Osteocyte (in vitro differentiated cells): ENCODE results near the gene ZDHHC14. TPM values are rescaled to one million over a fixed set of nuclear protein-coding genes. Genes with fewer than 3 reads are reported as not detected.
"Not testable (repeated sequence)": the region's sequence is repeated elsewhere in the genome, so short reads cannot be mapped to it uniquely, and the experiment has no call there.

Experiments used
- DNase-seq: peaks from one replicate; pipeline ENCODE4 v3.0.0; 2021; ENCODE audit warnings: mixed read lengths; ENCODE audit not compliant: unreplicated experiment; ENCODE audit errors: extremely low spot score
- H3K27ac Mint-ChIP-seq: one replicate; pipeline ENCODE4 v1.8.0; 2021; ENCODE audit warnings: mild to moderate bottlenecking, mixed read lengths; ENCODE audit not compliant: unreplicated experiment
- H3K27me3 Mint-ChIP-seq: one replicate; pipeline ENCODE4 v1.8.0; 2021; ENCODE audit warnings: mixed read lengths; ENCODE audit not compliant: unreplicated experiment
- H3K36me3 Mint-ChIP-seq: one replicate; pipeline ENCODE4 v1.8.0; 2021; ENCODE audit warnings: mixed read lengths; ENCODE audit not compliant: unreplicated experiment
- H3K4me1 Mint-ChIP-seq: one replicate; pipeline ENCODE4 v1.8.0; 2021; ENCODE audit warnings: mixed read lengths; ENCODE audit not compliant: unreplicated experiment
- H3K4me3 Mint-ChIP-seq: one replicate; pipeline ENCODE4 v1.8.0; 2021; ENCODE audit warnings: mild to moderate bottlenecking, moderate library complexity, mixed read lengths; ENCODE audit not compliant: unreplicated experiment
- H3K9me3 Mint-ChIP-seq: one replicate; pipeline ENCODE4 v1.8.0; 2021; ENCODE audit warnings: mixed read lengths; ENCODE audit not compliant: unreplicated experiment
- CTCF ChIP-seq: fragments of 200-600 bp; sonication (generic); IDR thresholded peaks from 2 replicates; pipeline ENCODE4 v1.5.0; 2021; ENCODE audit warnings: antibody characterized with exemption, mild to moderate bottlenecking, moderate library complexity
- total RNA-seq: library from RNA; stranded (reverse); gene quantifications from 2 replicates; pipeline ENCODE4 v1.2.1, GENCODE V29; 2021

ZDHHC14 gene
- total RNA-seq, 1 donor from 2014 or later = 9.1 TPM

- no peaks in the 10 kb centered on the region for H3K9me3 Mint-ChIP-seq
- TF ChIP-seq CTCF = no peak
- no peak overlapping the region for H3K27ac Mint-ChIP-seq
- no peaks in the 10 kb centered on the region for H3K4me1 Mint-ChIP-seq
- H3K36me3 Mint-ChIP-seq = peaks cover 4% of the 10 kb centered on the region
- no peak for DNase-seq
- no peak overlapping the region for H3K4me3 Mint-ChIP-seq
- peaks cover 27% of the 10 kb centered on the region for H3K27me3 Mint-ChIP-seq
Observed at GRCh38 chr6:157693867-157694266, 312.9 kb downstream of the ZDHHC14 start.

GRCh38 chr6:157695301-157696040 is 314.5 kb downstream of the ZDHHC14 start:
- Mint-ChIP-seq H3K4me3 (no peak overlapping the region), H3K27ac (no peak overlapping the region), H3K36me3 (peaks cover 4% of the 10 kb centered on the region), H3K4me1 (no peaks in the 10 kb centered on the region), H3K9me3 (no peaks in the 10 kb centered on the region), H3K27me3 (peaks cover 32% of the 10 kb centered on the region)
- no peak for DNase-seq
- no peak for TF ChIP-seq CTCF

- DNase-seq = no peak
- Mint-ChIP-seq H3K27ac (no peak overlapping the region), H3K4me1 (no peaks in the 10 kb centered on the region), H3K4me3 (no peak overlapping the region), H3K27me3 (peaks cover 23% of the 10 kb centered on the region), H3K9me3 (no peaks in the 10 kb centered on the region), H3K36me3 (peaks cover 4% of the 10 kb centered on the region)
- no peak for TF ChIP-seq CTCF
Observed at GRCh38 chr6:157699777-157700636, 319.0 kb downstream of the ZDHHC14 start.

DNA sequence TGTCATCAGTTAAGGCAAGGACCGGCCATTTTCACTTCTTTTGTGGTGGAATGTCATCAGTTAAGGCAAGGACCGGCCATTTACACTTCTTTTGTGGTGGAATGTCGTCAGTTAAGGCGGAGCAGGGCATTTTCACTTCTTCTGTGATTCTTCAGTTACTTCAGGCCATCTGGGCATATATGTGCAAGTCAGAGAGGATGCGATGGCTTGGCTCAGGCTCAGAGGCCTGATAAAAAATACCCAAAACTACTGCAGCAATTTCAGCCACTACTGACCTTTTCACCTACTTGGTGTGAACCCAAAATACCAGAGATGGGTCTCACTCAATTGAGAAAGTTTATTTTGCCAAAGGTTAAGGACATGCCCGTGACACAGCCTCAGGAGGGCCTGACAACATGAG is 325.4 kb downstream of the ZDHHC14 start:
- H3K36me3 Mint-ChIP-seq, H3K27ac Mint-ChIP-seq, H3K4me1 Mint-ChIP-seq, DNase-seq, H3K4me3 Mint-ChIP-seq, H3K9me3 Mint-ChIP-seq, H3K27me3 Mint-ChIP-seq: not testable (repeated sequence)

DNA sequence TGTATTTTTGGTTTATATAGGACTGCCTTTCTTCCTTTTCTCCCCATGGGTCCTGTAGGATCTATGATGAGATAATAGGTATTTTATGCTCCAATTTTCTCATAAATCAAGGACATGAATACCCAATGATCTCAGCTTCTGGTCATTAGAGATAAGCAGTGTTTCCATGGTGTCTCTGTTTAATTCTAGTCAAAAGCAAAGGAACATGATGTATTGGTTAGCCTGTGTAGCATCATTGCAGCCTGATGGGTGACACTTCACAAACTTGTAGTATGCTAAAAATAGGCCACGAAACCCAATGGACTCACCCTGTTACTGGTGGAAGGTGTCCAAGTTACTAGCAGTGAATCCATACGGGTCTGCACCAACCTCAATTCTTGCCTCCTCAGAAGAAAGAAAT is 325.9 kb downstream of the ZDHHC14 start:
- H3K27ac Mint-ChIP-seq = no peak overlapping the region
- DNase-seq = no peak
- H3K27me3 Mint-ChIP-seq = peaks cover 2% of the 10 kb centered on the region
- no peaks in the 10 kb centered on the region for H3K9me3 Mint-ChIP-seq
- no peaks in the 10 kb centered on the region for H3K36me3 Mint-ChIP-seq
- H3K4me1 Mint-ChIP-seq = peaks cover 3% of the 10 kb centered on the region
- no peak overlapping the region for H3K4me3 Mint-ChIP-seq
- no peak for TF ChIP-seq CTCF
